Mesendoderm (in vitro differentiated cells): Measurements from ENCODE around the gene TFCP2L1.

Source experiments
- DNase-seq: peaks from one replicate; pipeline ENCODE4 v3.0.0; 2013
- H2AK5ac ChIP-seq: 2 replicates; pipeline ENCODE4 v1.6.1; 2013; ENCODE audit warnings: low read length, inconsistent platforms
- H2BK120ac ChIP-seq: 2 replicates; pipeline ENCODE4 v1.6.1; 2013; ENCODE audit warnings: low read depth, mild to moderate bottlenecking, low read length, moderate library complexity, mixed read lengths
- H2BK15ac ChIP-seq: replicated peaks from 2 replicates; pipeline ENCODE4 v1.6.1; 2013; ENCODE audit warnings: low read depth, mild to moderate bottlenecking, moderate library complexity
- H2BK5ac ChIP-seq: 2 replicates; pipeline ENCODE4 v1.6.1; 2013; ENCODE audit warnings: low read length, inconsistent platforms
- H3K18ac ChIP-seq: 2 replicates; pipeline ENCODE4 v1.6.1; 2013; ENCODE audit warnings: mild to moderate bottlenecking, low read length, mixed read lengths
- H3K23ac ChIP-seq: one replicate; pipeline ENCODE4 v1.6.1; 2013; ENCODE audit warnings: low read length
- H3K27ac ChIP-seq: 2 replicates; pipeline ENCODE4 v1.5.1; 2013; ENCODE audit warnings: low read depth, mild to moderate bottlenecking, inconsistent platforms, low read length, moderate library complexity
- H3K27me3 ChIP-seq: 2 replicates; pipeline ENCODE4 v1.6.1; 2013; ENCODE audit warnings: low read length, control low read depth, mild to moderate bottlenecking, inconsistent platforms; ENCODE audit not compliant: insufficient read depth, poor library complexity
- H3K36me3 ChIP-seq: 2 replicates; pipeline ENCODE4 v1.6.1; 2013; ENCODE audit warnings: low read length, inconsistent platforms; ENCODE audit not compliant: control insufficient read depth, insufficient read depth
- H3K4ac ChIP-seq: one replicate; pipeline ENCODE4 v1.6.1; 2013; ENCODE audit warnings: low read depth, mild to moderate bottlenecking, low read length, moderate library complexity
- H3K4me1 ChIP-seq: 2 replicates; pipeline ENCODE4 v1.6.1; 2013; ENCODE audit warnings: low read depth, low read length, inconsistent platforms; ENCODE audit not compliant: control insufficient read depth
- H3K4me2 ChIP-seq: 2 replicates; pipeline ENCODE4 v1.6.1; 2013; ENCODE audit warnings: low read length
- H3K4me3 ChIP-seq: 2 replicates; pipeline ENCODE4 v1.5.1; 2013; ENCODE audit warnings: mild to moderate bottlenecking, low read length
- H3K56ac ChIP-seq: one replicate; pipeline ENCODE4 v1.6.1; 2013; ENCODE audit warnings: low read length
- H3K79me1 ChIP-seq: 2 replicates; pipeline ENCODE4 v1.6.1; 2013; ENCODE audit warnings: low read length, inconsistent platforms
- H3K79me2 ChIP-seq: 2 replicates; pipeline ENCODE4 v1.6.1; 2013; ENCODE audit warnings: mild to moderate bottlenecking, low read length; ENCODE audit not compliant: control insufficient read depth, insufficient read depth
- H3K9ac ChIP-seq: 2 replicates; pipeline ENCODE4 v1.6.1; 2013; ENCODE audit warnings: low read length, inconsistent platforms
- H4K5ac ChIP-seq: one replicate; pipeline ENCODE4 v1.6.1; 2013; ENCODE audit warnings: low read length
- H4K8ac ChIP-seq: one replicate; pipeline ENCODE4 v1.6.1; 2013; ENCODE audit warnings: low read depth, mild to moderate bottlenecking, control low read depth, low read length, moderate library complexity
- WGBS: extraction: QIAGEN DNeasy Blood & Tissue Kit; methylation state at CpG from one replicate; pipeline ENCODE4 v1.1.7; 2013; ENCODE audit warnings: low lambda C conversion rate, missing lambda C conversion rate; ENCODE audit not compliant: insufficient coverage; ENCODE audit errors: extremely low coverage; 5-methylcytosine and 5-hydroxymethylcytosine counted together

TFCP2L1 gene

DNA sequence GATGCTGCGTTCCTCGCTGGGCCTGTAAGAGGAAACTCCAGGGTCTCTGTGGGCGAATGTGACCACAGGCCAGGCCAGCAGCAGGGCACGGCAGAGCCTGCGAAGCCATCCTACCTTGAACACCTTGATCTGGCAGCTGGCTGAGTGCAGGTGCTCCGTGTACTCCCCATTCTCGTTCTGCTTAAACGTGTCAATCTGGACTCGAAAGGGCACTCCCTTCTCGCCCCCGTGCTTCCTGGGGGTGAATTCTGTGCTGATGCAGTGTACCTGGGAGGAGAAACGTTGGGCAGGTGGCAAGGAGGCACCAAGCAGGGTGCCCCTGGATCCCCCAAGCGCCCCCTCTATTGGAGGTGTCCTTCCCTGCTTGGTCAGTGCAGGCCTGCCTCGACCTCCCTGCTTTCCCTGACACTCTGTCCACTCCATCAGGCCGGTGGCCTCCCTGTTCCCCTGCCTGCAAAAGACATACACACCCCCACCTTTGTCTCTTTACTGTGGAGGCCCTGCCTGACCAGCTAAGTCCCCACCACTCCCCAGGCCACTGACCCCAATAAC is 38.2 kb downstream of the TFCP2L1 start:
- DNase-seq, result no peak
- H3K36me3 ChIP-seq, result no peaks in the 10 kb centered on the region
- no peaks in the 10 kb centered on the region for H3K79me2 ChIP-seq
- no peak overlapping the region for H2BK120ac ChIP-seq
- no peaks in the 10 kb centered on the region for H3K4me1 ChIP-seq
- no peak overlapping the region for H3K23ac ChIP-seq
- H3K4me2 ChIP-seq, result no peak overlapping the region
- no peak overlapping the region for H2BK15ac ChIP-seq
- H3K9ac ChIP-seq, result no peak overlapping the region
- no peak overlapping the region for H4K8ac ChIP-seq
- H3K27me3 ChIP-seq, result no peaks in the 10 kb centered on the region
- H3K4ac ChIP-seq, result no peak overlapping the region
- H3K18ac ChIP-seq, result no peak overlapping the region
- H3K79me1 ChIP-seq, result no peaks in the 10 kb centered on the region
- H3K56ac ChIP-seq, result no peak overlapping the region
- H3K4me3 ChIP-seq, result no peak overlapping the region
- no peak overlapping the region for H4K5ac ChIP-seq
- H2AK5ac ChIP-seq, result no peak overlapping the region
- no peak overlapping the region for H2BK5ac ChIP-seq
- H3K27ac ChIP-seq, result no peak overlapping the region
- WGBS, result no CpG with 5 or more reads among the region's 15 CpGs

DNA sequence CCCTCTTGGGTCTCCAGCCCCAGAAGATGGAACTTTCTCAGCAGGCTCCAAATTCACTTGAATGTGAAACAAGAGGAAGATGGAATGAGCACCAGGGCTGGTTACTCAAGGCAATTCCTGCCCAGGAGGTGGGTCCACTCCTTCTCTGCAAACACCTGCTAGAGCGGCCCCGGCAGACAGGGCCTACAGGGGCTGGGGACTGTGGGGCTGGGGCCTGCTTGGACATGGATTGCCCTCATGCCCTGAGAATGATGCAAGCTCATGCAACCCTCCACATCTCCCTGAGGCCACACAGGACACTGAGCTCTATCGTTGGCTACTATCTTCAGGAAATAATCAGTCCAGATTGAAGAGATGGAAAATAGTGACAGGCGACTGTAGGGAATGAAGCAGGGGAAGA is 39.1 kb downstream of the TFCP2L1 start:
- Histone ChIP-seq H3K4me3 (no peak overlapping the region), H3K36me3 (no peaks in the 10 kb centered on the region), H3K4me2 (no peak overlapping the region), H3K4ac (no peak overlapping the region), H3K27ac (no peak overlapping the region), H3K79me1 (no peaks in the 10 kb centered on the region), H2BK5ac (no peak overlapping the region), H3K23ac (no peak overlapping the region), H2AK5ac (no peak overlapping the region), H3K9ac (no peak overlapping the region), H3K27me3 (no peaks in the 10 kb centered on the region), H2BK120ac (no peak overlapping the region), H4K8ac (no peak overlapping the region), H3K4me1 (no peaks in the 10 kb centered on the region), H3K56ac (no peak overlapping the region), H4K5ac (no peak overlapping the region), H3K79me2 (no peaks in the 10 kb centered on the region), H2BK15ac (no peak overlapping the region), H3K18ac (no peak overlapping the region)
- peak; percentile 18 for DNase-seq
- WGBS, result no CpG with 5 or more reads among the region's 4 CpGs

DNA sequence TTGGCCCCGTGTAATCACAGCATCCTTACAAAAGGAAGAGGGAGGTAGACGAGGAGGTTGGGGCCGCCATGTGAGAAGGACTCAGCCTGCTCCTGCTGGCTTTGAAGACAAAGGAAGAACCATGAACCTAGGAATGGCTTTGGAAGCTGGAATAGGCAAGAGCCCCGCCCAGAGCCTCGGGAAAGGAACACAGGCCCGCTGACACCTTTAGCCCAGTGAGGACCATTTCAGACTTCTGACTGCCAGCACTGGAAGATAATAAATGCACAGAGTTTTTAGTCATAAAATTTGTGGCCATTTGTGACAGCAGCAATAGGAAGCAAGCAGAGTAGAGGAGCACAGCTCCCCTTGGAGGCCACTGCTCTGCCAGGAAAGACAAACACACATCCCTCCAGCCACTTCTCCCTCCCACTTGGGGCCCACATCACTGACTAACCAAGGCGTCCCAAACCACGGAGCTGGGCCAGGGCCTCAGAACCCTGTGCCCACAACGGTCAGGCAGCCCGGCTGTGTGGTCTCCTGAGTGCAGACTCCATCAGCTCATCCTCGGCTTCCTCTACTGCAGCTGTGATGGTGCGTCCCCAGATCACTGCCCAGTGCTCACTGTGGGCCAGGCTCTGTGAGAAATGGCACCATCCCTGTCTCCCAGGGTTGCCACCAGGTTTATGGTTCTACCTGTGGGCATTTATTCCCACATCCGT is 39.7 kb downstream of the TFCP2L1 start:
- Histone ChIP-seq H3K4ac (no peak overlapping the region), H2BK15ac (no peak overlapping the region), H3K79me1 (no peaks in the 10 kb centered on the region), H4K8ac (no peak overlapping the region), H3K27me3 (no peaks in the 10 kb centered on the region), H3K27ac (no peak overlapping the region), H3K4me3 (no peak overlapping the region), H3K9ac (no peak overlapping the region), H3K4me1 (no peaks in the 10 kb centered on the region), H3K36me3 (no peaks in the 10 kb centered on the region), H3K79me2 (no peaks in the 10 kb centered on the region), H2BK120ac (no peak overlapping the region), H4K5ac (no peak overlapping the region), H3K4me2 (no peak overlapping the region), H3K23ac (no peak overlapping the region), H3K18ac (no peak overlapping the region), H2AK5ac (no peak overlapping the region), H2BK5ac (no peak overlapping the region), H3K56ac (no peak overlapping the region)
- no peak for DNase-seq
- no CpG with 5 or more reads among the region's 13 CpGs for WGBS

DNA sequence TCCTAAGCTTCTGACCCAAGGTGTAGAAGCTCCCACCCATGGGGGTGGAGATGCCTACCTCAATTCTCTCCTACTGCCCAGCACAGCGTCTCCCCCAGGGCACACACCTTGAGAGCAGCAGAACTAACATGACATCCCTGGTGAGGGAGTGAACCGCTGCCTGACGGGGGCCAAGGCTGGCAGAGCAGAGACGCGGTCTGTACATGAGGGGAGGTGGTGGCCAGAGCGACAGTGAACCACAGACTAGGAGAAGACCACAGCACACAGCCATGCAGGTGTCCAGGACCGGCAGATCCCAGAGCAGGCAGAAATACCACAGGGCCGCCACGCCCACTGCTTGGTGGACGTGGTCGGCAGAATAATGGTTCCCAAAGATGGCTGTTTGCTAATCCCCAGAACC is 40.4 kb downstream of the TFCP2L1 start:
- Histone ChIP-seq H3K4ac (no peak overlapping the region), H3K79me1 (no peaks in the 10 kb centered on the region), H4K8ac (no peak overlapping the region), H3K4me3 (no peak overlapping the region), H3K9ac (no peak overlapping the region), H2AK5ac (no peak overlapping the region), H3K4me1 (no peaks in the 10 kb centered on the region), H3K56ac (no peak overlapping the region), H3K36me3 (no peaks in the 10 kb centered on the region), H4K5ac (no peak overlapping the region), H3K27ac (no peak overlapping the region), H2BK5ac (no peak overlapping the region), H3K27me3 (no peaks in the 10 kb centered on the region), H3K79me2 (no peaks in the 10 kb centered on the region), H3K18ac (no peak overlapping the region), H2BK120ac (no peak overlapping the region), H3K23ac (no peak overlapping the region), H3K4me2 (no peak overlapping the region), H2BK15ac (no peak overlapping the region)
- no peak for DNase-seq
- WGBS, result no CpG with 5 or more reads among the region's 11 CpGs

DNA sequence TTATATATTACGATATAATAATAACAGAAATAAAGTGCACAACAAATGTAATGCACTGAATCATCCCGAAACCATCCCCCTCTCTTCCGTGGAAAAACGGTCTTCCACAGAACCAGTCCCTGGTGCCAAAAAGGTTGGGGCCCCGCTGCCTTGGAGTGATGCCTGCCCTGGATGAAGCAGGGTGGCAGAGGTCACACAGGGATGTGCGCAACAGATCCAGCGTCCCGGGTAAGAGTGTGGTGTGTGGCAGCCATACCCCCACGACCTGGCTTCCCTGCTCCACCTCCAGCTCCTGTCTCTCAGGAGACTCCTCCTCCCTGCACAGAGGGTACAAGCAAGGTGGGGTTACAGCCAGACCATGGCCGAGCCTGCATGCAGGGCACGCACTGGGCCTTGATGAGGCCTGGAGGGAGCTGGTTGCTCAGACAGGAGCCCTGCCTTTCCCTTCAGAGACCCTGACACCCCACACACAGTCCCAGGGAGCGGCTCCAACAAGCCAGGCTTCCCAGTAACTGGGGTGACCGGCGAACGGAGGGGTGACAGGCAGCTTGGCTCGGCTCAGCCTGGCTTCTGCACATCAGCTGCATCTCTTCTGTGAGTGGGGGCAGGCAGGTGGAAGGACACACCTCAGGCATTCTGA is 41.1 kb downstream of the TFCP2L1 start:
- Histone ChIP-seq H3K9ac (no peak overlapping the region), H3K27ac (no peak overlapping the region), H4K8ac (no peak overlapping the region), H3K23ac (peak overlapping the region; percentile 4), H4K5ac (no peak overlapping the region), H3K27me3 (no peaks in the 10 kb centered on the region), H3K18ac (no peak overlapping the region), H3K36me3 (no peaks in the 10 kb centered on the region), H2BK15ac (no peak overlapping the region), H3K4me2 (no peak overlapping the region), H3K79me2 (no peaks in the 10 kb centered on the region), H2BK120ac (no peak overlapping the region), H3K56ac (no peak overlapping the region), H3K79me1 (no peaks in the 10 kb centered on the region), H2BK5ac (no peak overlapping the region), H3K4ac (no peak overlapping the region), H3K4me3 (no peak overlapping the region), H3K4me1 (no peaks in the 10 kb centered on the region), H2AK5ac (no peak overlapping the region)
- no peak for DNase-seq
- no CpG with 5 or more reads among the region's 16 CpGs for WGBS
